CD4-positive, alpha-beta memory T cell (primary cell): ENCODE measurements around the gene ACKR4. TPM values are rescaled to one million over a fixed set of nuclear protein-coding genes. Genes with fewer than 3 reads are reported as not detected.
"Not testable (repeated sequence)": the region's sequence is repeated elsewhere in the genome, so short reads cannot be mapped to it uniquely, and the experiment has no call there.

ENCODE experiments used
- CTCF ChIA-PET: fragments of 350-600 bp; sonication (Branson Sonifier 250); formaldehyde crosslinking; loops from one replicate; lab custom pipeline; 2021; ENCODE audit warnings: inconsistent platforms; ENCODE audit not compliant: partially characterized antibody; lab: Charles Lee
- POLR2A ChIA-PET: fragments of 350-600 bp; sonication (Branson Sonifier 250); formaldehyde crosslinking; loops from one replicate; lab custom pipeline; 2021; ENCODE audit not compliant: partially characterized antibody; lab: Charles Lee
- DNase-seq, 5 donors: peaks; one replicate each; pipeline versions ENCODE4 v3.0.0 to v3.0.0-alpha.2; 2020 to 2022; ENCODE audit warnings: mixed read lengths in 1 of 5
- H3K27ac ChIP-seq: one replicate; pipeline ENCODE4 v1.7.0; 2013; ENCODE audit warnings: low read depth, low read length
- H3K27me3 ChIP-seq: 2 replicates; pipeline ENCODE4 v1.7.0; 2013; ENCODE audit warnings: mild to moderate bottlenecking, low read length, moderate library complexity; ENCODE audit not compliant: insufficient read depth
- H3K36me3 ChIP-seq: 2 replicates; pipeline ENCODE4 v1.7.0; 2013; ENCODE audit warnings: mild to moderate bottlenecking, low read length, moderate library complexity; ENCODE audit not compliant: insufficient read depth
- H3K4me1 ChIP-seq: 2 replicates; pipeline ENCODE4 v1.7.0; 2013; ENCODE audit warnings: mild to moderate bottlenecking, low read length, moderate library complexity; ENCODE audit not compliant: insufficient read depth
- H3K4me3 ChIP-seq, 2 donors: one replicate each; pipeline ENCODE4 v1.7.0; 2013; ENCODE audit warnings: low read length in 2 of 2, mild to moderate bottlenecking in 1 of 2
- H3K9me3 ChIP-seq, 2 donors: one replicate each; pipeline ENCODE4 v1.7.0; 2013; ENCODE audit warnings: low read length in 2 of 2, control low read depth in 1 of 2; ENCODE audit not compliant: control insufficient read depth in 1 of 2
- H3K27ac Mint-ChIP-seq, 7 donors: one replicate each; pipeline ENCODE4 v1.8.0; 2020 to 2021; ENCODE audit warnings: mixed read lengths in 7 of 7, mild to moderate bottlenecking in 6 of 7, inconsistent platforms in 3 of 7, moderate library complexity in 3 of 7
- H3K27me3 Mint-ChIP-seq, 2 donors: one replicate each; pipeline ENCODE4 v1.8.0; 2020 to 2021; ENCODE audit warnings: mixed read lengths in 2 of 2
- H3K36me3 Mint-ChIP-seq, 2 donors: one replicate each; pipeline ENCODE4 v1.8.0; 2020 to 2021; ENCODE audit warnings: mixed read lengths in 2 of 2, inconsistent platforms in 1 of 2, mild to moderate bottlenecking in 1 of 2
- H3K4me1 Mint-ChIP-seq, 4 donors: one replicate each; pipeline ENCODE4 v1.8.0; 2020 to 2021; ENCODE audit warnings: mixed read lengths in 4 of 4, mild to moderate bottlenecking in 1 of 4
- H3K4me3 Mint-ChIP-seq, 8 donors: one replicate each; pipeline ENCODE4 v1.8.0; 2020 to 2021; ENCODE audit warnings: mixed read lengths in 8 of 8, mild to moderate bottlenecking in 7 of 8, moderate library complexity in 6 of 8, inconsistent platforms in 3 of 8
- H3K9me3 Mint-ChIP-seq, 8 donors: one replicate each; pipeline ENCODE4 v1.8.0; 2020 to 2021; ENCODE audit warnings: mixed read lengths in 8 of 8, mild to moderate bottlenecking in 5 of 8, inconsistent platforms in 3 of 8, moderate library complexity in 1 of 8
- intact Hi-C: fragments of 100-400 bp; cut with micrococcal nuclease; formaldehyde crosslinking; loops from one replicate; pipeline ENCODE4 v1.15.1; 2023
- polyA plus RNA-seq, 2 donors: library from polyadenylated mRNA; unstranded; fragments of 300-500 nt; fragmentation: Illumina TruSeq; gene quantifications; one replicate each; pipeline ENCODE4 v1.2.3, GENCODE V29; 2021
- total RNA-seq, 2 experiments: library from RNA; stranded (reverse); gene quantifications; one replicate each; pipeline ENCODE4 v1.2.3, GENCODE V29; 2021

ACKR4 gene
- total and polyA plus RNA-seq, 4 experiments from 2014 or later = 0.17 to 0.22 TPM; not detected in 2

- CTCF ChIA-PET = interaction anchor here (1.0 to 1.5 kb wide), 3 partner anchors 8 to 97 kb away, joined by 3 read pairs; no protein-coding TSS in a partner anchor
- intact Hi-C loops = no loop called here
- H3K27ac ChIP-seq = no peak overlapping the region
- H3K4me3 ChIP-seq = no peak overlapping the region
- Mint-ChIP-seq H3K4me1 (no peaks in the 10 kb centered on the region), H3K36me3 (peaks cover 28 to 34% of the 10 kb centered on the region in 2 donors), H3K9me3 (peaks cover 0 to 1% (median 0%) of the 10 kb centered on the region in 8 donors), H3K27me3 (no peaks in the 10 kb centered on the region), H3K4me3 (no peak overlapping the region), H3K27ac (no peak overlapping the region)
- no peaks in the 10 kb centered on the region for H3K9me3 ChIP-seq
- DNase-seq = no peak
- peaks cover 13% of the 10 kb centered on the region for H3K36me3 ChIP-seq
- no peaks in the 10 kb centered on the region for H3K4me1 ChIP-seq
- POLR2A ChIA-PET = no interaction called here
- H3K27me3 ChIP-seq = no peaks in the 10 kb centered on the region
These were observed 38.0 kb downstream of the ACKR4 start for GRCh38 chr3:132635052-132635451.

DNA sequence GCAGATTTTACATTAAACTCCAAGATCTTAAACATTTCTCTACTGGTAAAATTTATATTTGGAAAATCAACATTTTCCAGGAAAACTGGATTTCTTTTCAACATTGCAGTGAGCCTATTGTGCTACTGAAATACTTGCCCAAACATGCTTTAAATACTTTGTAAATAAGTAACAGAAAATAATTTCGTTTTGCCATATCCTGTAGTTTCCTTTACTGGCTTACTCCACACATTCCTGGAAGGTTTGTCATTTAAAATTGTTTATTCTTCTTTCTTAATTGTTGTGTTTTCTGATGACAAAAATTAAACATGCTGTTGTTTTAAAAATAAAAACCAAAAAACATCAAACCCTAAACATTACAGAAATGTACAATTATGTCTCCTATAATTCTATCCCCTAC lies 40.5 kb downstream of the ACKR4 start:
- Mint-ChIP-seq H3K4me1 (no peaks in the 10 kb centered on the region), H3K9me3 (peaks cover 0 to 1% (median 0%) of the 10 kb centered on the region in 8 donors), H3K27me3 (no peaks in the 10 kb centered on the region), H3K27ac (no peak overlapping the region), H3K4me3 (no peak overlapping the region), H3K36me3 (peaks cover 32 to 40% of the 10 kb centered on the region in 2 donors)
- ChIA-PET POLR2A (no interaction called here), CTCF (interaction anchor here (6.4 kb wide), 1 partner anchor 101 kb away, joined by 90 read pairs; no protein-coding TSS in a partner anchor)
- intact Hi-C loops = no loop called here
- Histone ChIP-seq H3K4me3 (no peak overlapping the region), H3K27ac (no peak overlapping the region), H3K4me1 (no peaks in the 10 kb centered on the region), H3K9me3 (no peaks in the 10 kb centered on the region), H3K27me3 (no peaks in the 10 kb centered on the region), H3K36me3 (peaks cover 13% of the 10 kb centered on the region)
- no peak for DNase-seq

GRCh38 chr3:132638706-132639105 lies 41.6 kb downstream of the ACKR4 start:
- Mint-ChIP-seq H3K36me3 (peaks cover 28 to 40% of the 10 kb centered on the region in 2 donors), H3K27ac (no peak overlapping the region), H3K27me3 (no peaks in the 10 kb centered on the region), H3K4me1 (peaks cover 0 to 2% (median 0%) of the 10 kb centered on the region in 4 donors), H3K9me3 (peaks cover 0 to 1% (median 0%) of the 10 kb centered on the region in 8 donors), H3K4me3 (no peak overlapping the region)
- no peak overlapping the region for H3K27ac ChIP-seq
- no peaks in the 10 kb centered on the region for H3K27me3 ChIP-seq
- ChIA-PET CTCF (interaction anchor here (5.6 to 6.4 kb wide), 2 partner anchors 102 to 288 kb away, joined by 43 to 90 read pairs; no protein-coding TSS in a partner anchor), POLR2A (no interaction called here)
- H3K36me3 ChIP-seq = peaks cover 13% of the 10 kb centered on the region
- no peaks in the 10 kb centered on the region for H3K9me3 ChIP-seq
- intact Hi-C loops = no loop called here
- no peaks in the 10 kb centered on the region for H3K4me1 ChIP-seq
- no peak overlapping the region for H3K4me3 ChIP-seq
- DNase-seq = no peak

DNA sequence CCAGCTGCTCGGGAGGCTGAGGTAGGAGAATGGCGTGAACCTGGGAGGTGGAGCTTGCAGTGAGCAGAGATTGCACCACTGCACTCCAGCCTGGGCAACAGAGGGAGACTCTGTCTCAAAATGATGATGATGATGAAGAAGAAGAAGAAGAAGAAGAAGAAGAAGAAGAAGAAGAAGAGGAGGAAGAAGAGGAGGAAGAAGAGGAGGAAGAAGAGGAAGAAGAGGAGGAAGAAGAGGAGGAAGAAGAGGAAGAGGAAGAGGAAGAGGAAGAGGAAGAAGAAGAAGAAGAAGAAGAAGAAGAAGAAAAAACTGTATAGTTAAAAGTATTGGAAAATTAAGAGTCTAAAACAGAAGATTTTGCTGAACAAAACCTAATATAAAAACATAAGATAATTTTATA lies 44.4 kb downstream of the ACKR4 start:
- H3K27ac ChIP-seq, H3K9me3 ChIP-seq, H3K27me3 Mint-ChIP-seq, H3K27ac Mint-ChIP-seq, intact Hi-C loops, H3K4me1 Mint-ChIP-seq, H3K9me3 Mint-ChIP-seq, H3K4me3 Mint-ChIP-seq, H3K4me1 ChIP-seq, H3K27me3 ChIP-seq, DNase-seq, POLR2A ChIA-PET, H3K4me3 ChIP-seq: not testable (repeated sequence)
- peaks cover 13% of the 10 kb centered on the region for H3K36me3 ChIP-seq
- peaks cover 17 to 32% of the 10 kb centered on the region in 2 donors for H3K36me3 Mint-ChIP-seq
- CTCF ChIA-PET = interaction anchor here (0.8 to 6.4 kb wide), 8 partner anchors 14 to 290 kb away, joined by 3 to 90 read pairs (median 4); no protein-coding TSS in a partner anchor

DNA sequence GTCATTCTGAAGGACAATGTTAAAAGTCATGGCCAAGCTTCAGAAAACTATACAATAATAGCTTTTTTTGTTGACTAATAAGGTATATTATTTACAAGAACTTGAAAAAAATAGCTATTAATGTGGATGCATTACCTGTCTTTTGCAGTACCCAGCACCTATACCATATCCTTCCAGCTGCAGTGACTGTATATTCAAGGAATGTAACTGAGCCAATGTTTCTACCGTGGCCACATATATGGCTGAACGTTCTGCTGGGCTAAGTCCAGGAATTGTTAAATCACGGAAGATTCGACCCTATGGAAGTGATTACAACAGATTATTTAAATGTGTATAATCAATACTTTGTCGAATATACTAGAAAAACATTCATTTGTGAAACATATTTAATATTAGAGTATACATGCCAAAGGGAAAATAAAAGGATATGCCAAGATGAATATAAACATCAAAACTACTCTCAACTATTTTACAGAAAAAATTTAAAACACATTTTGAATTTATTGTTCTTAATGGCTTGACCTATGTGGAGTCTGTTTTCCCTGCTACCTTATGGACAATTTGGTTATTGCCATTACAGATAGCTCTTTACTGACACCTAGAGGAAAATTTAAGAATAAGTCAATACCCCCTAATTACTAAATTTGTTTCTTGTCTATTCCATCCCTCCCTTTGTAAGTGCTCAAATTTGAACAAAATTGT lies 44.9 kb downstream of the ACKR4 start:
- ChIA-PET CTCF (interaction anchor here (0.8 to 6.4 kb wide), 12 partner anchors 13 to 291 kb away, joined by 3 to 90 read pairs (median 4); no protein-coding TSS in a partner anchor), POLR2A (no interaction called here)
- no peaks in the 10 kb centered on the region for H3K9me3 Mint-ChIP-seq
- H3K36me3 ChIP-seq = peaks cover 13% of the 10 kb centered on the region
- H3K27ac ChIP-seq = no peak overlapping the region
- DNase-seq = peak in 4 of 5 donors; percentile 21 to 41 (median 35)
- H3K4me3 Mint-ChIP-seq = no peak overlapping the region
- no peaks in the 10 kb centered on the region for H3K9me3 ChIP-seq
- H3K27me3 Mint-ChIP-seq = no peaks in the 10 kb centered on the region
- no peak overlapping the region for H3K27ac Mint-ChIP-seq
- H3K4me3 ChIP-seq = no peak overlapping the region
- peaks cover 0 to 2% (median 0%) of the 10 kb centered on the region in 4 donors for H3K4me1 Mint-ChIP-seq
- H3K4me1 ChIP-seq = no peaks in the 10 kb centered on the region
- no peaks in the 10 kb centered on the region for H3K27me3 ChIP-seq
- intact Hi-C loops = loop anchor here (1.0 kb wide), 2 partner anchors 106 to 290 kb away; no protein-coding TSS in a partner anchor
- peaks cover 13 to 32% of the 10 kb centered on the region in 2 donors for H3K36me3 Mint-ChIP-seq

DNA sequence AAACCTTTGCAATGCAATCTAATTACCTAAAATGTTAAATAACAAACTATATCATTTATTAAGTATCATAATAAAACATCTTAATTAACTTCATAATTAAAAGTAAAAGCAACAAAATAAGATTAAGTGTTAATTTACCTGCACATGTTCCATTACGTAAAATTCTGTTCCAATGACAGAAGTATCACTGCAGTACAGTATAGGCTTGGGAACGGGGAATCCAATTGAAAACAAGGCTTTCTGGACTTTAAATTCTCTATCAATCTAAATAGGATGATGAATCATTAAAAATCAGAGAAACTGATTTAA lies 45.4 kb downstream of the ACKR4 start:
- Mint-ChIP-seq H3K9me3 (no peaks in the 10 kb centered on the region), H3K36me3 (peaks cover 13 to 29% of the 10 kb centered on the region in 2 donors), H3K27me3 (no peaks in the 10 kb centered on the region), H3K4me3 (no peak overlapping the region), H3K4me1 (peaks cover 0 to 3% (median 1%) of the 10 kb centered on the region in 4 donors), H3K27ac (no peak overlapping the region)
- Histone ChIP-seq H3K27ac (no peak overlapping the region), H3K27me3 (no peaks in the 10 kb centered on the region), H3K4me1 (no peaks in the 10 kb centered on the region), H3K9me3 (no peaks in the 10 kb centered on the region), H3K4me3 (no peak overlapping the region), H3K36me3 (peaks cover 13% of the 10 kb centered on the region)
- CTCF ChIA-PET = interaction anchor here (1.0 to 6.4 kb wide), 10 partner anchors 13 to 295 kb away, joined by 3 to 90 read pairs (median 4); no protein-coding TSS in a partner anchor
- POLR2A ChIA-PET = no interaction called here
- intact Hi-C loops = loop anchor here (1.0 kb wide), 2 partner anchors 106 to 290 kb away; no protein-coding TSS in a partner anchor
- no peak for DNase-seq

GRCh38 chr3:132643366-132643765 lies 46.3 kb downstream of the ACKR4 start:
- POLR2A ChIA-PET = no interaction called here
- no peaks in the 10 kb centered on the region for H3K9me3 ChIP-seq
- Mint-ChIP-seq H3K27me3 (no peaks in the 10 kb centered on the region), H3K27ac (peak overlapping the region in 1 of 7 donors; percentile 47), H3K4me3 (no peak overlapping the region), H3K9me3 (no peaks in the 10 kb centered on the region), H3K4me1 (peaks cover 0 to 3% (median 1%) of the 10 kb centered on the region in 4 donors), H3K36me3 (peaks cover 12 to 26% of the 10 kb centered on the region in 2 donors)
- CTCF ChIA-PET = interaction anchor here (0.7 to 6.4 kb wide), 13 partner anchors 12 to 299 kb away, joined by 3 to 90 read pairs (median 4); partner anchors contain the start of gene ACAD11
- H3K27me3 ChIP-seq = no peaks in the 10 kb centered on the region
- H3K27ac ChIP-seq = no peak overlapping the region
- no peak overlapping the region for H3K4me3 ChIP-seq
- intact Hi-C loops = no loop called here
- DNase-seq = no peak
- H3K36me3 ChIP-seq = peaks cover 6% of the 10 kb centered on the region
- no peaks in the 10 kb centered on the region for H3K4me1 ChIP-seq
